H1 (cell line): ENCODE results near the gene IFNG-AS1. TPM values are rescaled to one million over a fixed set of nuclear protein-coding genes. Genes with fewer than 3 reads are reported as not detected.

Source experiments
- CTCF ChIA-PET: fragments of 300-600 bp; sonication (Branson Sonifier 250); formaldehyde crosslinking; loops from one replicate; lab custom pipeline; 2021; ENCODE audit not compliant: partially characterized antibody; lab: Charles Lee
- POLR2A ChIA-PET: fragments of 300-600 bp; sonication (Branson Sonifier 250); formaldehyde crosslinking; loops from one replicate; lab custom pipeline; 2021; ENCODE audit warnings: inconsistent platforms; ENCODE audit not compliant: partially characterized antibody; lab: Charles Lee
- DNase-seq, 2 experiments: peaks; one replicate each; pipeline versions ENCODE4 v3.0.0 to v3.0.0-alpha.2; 2010 to 2022; ENCODE audit warnings: low spot score in 2 of 2, low read depth in 1 of 2, mixed read lengths in 1 of 2
- FAIRE-seq: peaks from 2 replicates; lab custom pipeline; 2011; peaks lifted over from hg19 to GRCh38; lab: Jason Lieb, UNC
- H2AFZ ChIP-seq: 2 replicates; pipeline ENCODE4 v1.8.1; 2012; ENCODE audit warnings: low read length, inconsistent platforms
- H2AK5ac ChIP-seq: 2 replicates; pipeline ENCODE4 v1.6.1; 2013; ENCODE audit warnings: low read depth, low read length
- H2BK120ac ChIP-seq: replicated peaks from 2 replicates; pipeline ENCODE3; 2013; ENCODE audit warnings: low read depth, low read length, inconsistent platforms
- H2BK12ac ChIP-seq: 2 replicates; pipeline ENCODE4 v1.6.1; 2013; ENCODE audit warnings: low read depth, low read length
- H2BK15ac ChIP-seq: 2 replicates; pipeline ENCODE4 v1.6.1; 2013; ENCODE audit warnings: low read length
- H2BK20ac ChIP-seq: 2 replicates; pipeline ENCODE4 v1.6.1; 2013; ENCODE audit warnings: low read length
- H2BK5ac ChIP-seq: 2 replicates; pipeline ENCODE4 v1.6.1; 2013; ENCODE audit warnings: low read depth, low read length
- H3K14ac ChIP-seq: 2 replicates; pipeline ENCODE4 v1.6.1; 2013; ENCODE audit warnings: inconsistent platforms; ENCODE audit not compliant: insufficient read length
- H3K18ac ChIP-seq: 2 replicates; pipeline ENCODE4 v1.6.1; 2013; ENCODE audit warnings: low read length; ENCODE audit errors: extremely low read depth
- H3K23ac ChIP-seq: 2 replicates; pipeline ENCODE4 v1.6.1; 2013; ENCODE audit warnings: inconsistent platforms; ENCODE audit not compliant: insufficient read length
- H3K23me2 ChIP-seq: 2 replicates; pipeline ENCODE4 v1.6.1; 2013; ENCODE audit warnings: low read depth, low read length
- H3K27ac ChIP-seq: 2 replicates; pipeline ENCODE4 v1.6.1; 2011; ENCODE audit warnings: low read depth, low read length, inconsistent platforms
- H3K27me3 ChIP-seq, 4 experiments: replicated peaks in 1 of 4; 1 replicate in 1 of 4; 2 replicates in 3 of 4; pipeline versions ENCODE4 v1.6.1 to v1.8.1; 2011 to 2013; ENCODE audit warnings: low read length in 3 of 4, mild to moderate bottlenecking in 3 of 4, inconsistent platforms in 2 of 4, mixed read lengths in 2 of 4, moderate library complexity in 1 of 4; ENCODE audit not compliant: control insufficient read depth in 3 of 4, insufficient read depth in 3 of 4; ENCODE audit errors: extremely low read depth in 1 of 4
- H3K36me3 ChIP-seq, 4 experiments: 2 replicates each; pipeline versions ENCODE4 v1.6.1 to v1.8.1; 2011 to 2013; ENCODE audit warnings: mild to moderate bottlenecking in 4 of 4, low read length in 3 of 4, moderate library complexity in 2 of 4, control low read depth in 1 of 4, inconsistent platforms in 1 of 4; ENCODE audit not compliant: insufficient read depth in 4 of 4, control insufficient read depth in 2 of 4
- H3K4ac ChIP-seq: replicated peaks from 2 replicates; pipeline ENCODE3; 2013; ENCODE audit warnings: low read length, low read depth, mixed read lengths, inconsistent platforms; ENCODE audit not compliant: insufficient read length
- H3K4me1 ChIP-seq, 4 experiments: replicated peaks in 1 of 4; 1 replicate in 1 of 4; 2 replicates in 3 of 4; pipeline versions ENCODE4 v1.6.1 to v1.8.1; 2011 to 2013; ENCODE audit warnings: low read length in 3 of 4, inconsistent platforms in 2 of 4, mixed read lengths in 1 of 4; ENCODE audit not compliant: insufficient read depth in 4 of 4, control insufficient read depth in 3 of 4
- H3K4me2 ChIP-seq, 2 experiments: 2 replicates each; pipeline versions ENCODE4 v1.6.1 to v1.8.1; 2011 to 2013; ENCODE audit warnings: low read depth in 2 of 2, low read length in 2 of 2, control low read depth in 1 of 2, inconsistent platforms in 1 of 2, mild to moderate bottlenecking in 1 of 2; ENCODE audit not compliant: insufficient read depth in 1 of 2
- H3K4me3 ChIP-seq, 4 experiments: fragments of 200-600, 300-600 bp in 1 of 4; sonication (generic), shearing (Covaris generic), sonication (Bioruptor Twin) in 1 of 4; 2 replicates each; pipeline versions ENCODE4 v1.5.1 to v1.8.1; 2011 to 2016; ENCODE audit warnings: low read length in 4 of 4, low read depth in 3 of 4, control low read depth in 2 of 4, inconsistent platforms in 2 of 4, mild to moderate bottlenecking in 2 of 4, mixed read lengths in 1 of 4, moderate library complexity in 1 of 4; ENCODE audit not compliant: insufficient read depth in 2 of 4; ENCODE audit errors: extremely low read depth in 1 of 4
- H3K56ac ChIP-seq: replicated peaks from 2 replicates; pipeline ENCODE3; 2013; ENCODE audit warnings: low read depth, mild to moderate bottlenecking, mixed read lengths, low read length, inconsistent platforms; ENCODE audit not compliant: insufficient read length
- H3K79me1 ChIP-seq: 2 replicates; pipeline ENCODE4 v1.6.1; 2013; ENCODE audit warnings: low read depth, low read length, control low read depth
- H3K79me2 ChIP-seq, 2 experiments: 2 replicates each; pipeline versions ENCODE4 v1.6.1 to v1.8.1; 2012 to 2013; ENCODE audit warnings: low read length in 2 of 2, mild to moderate bottlenecking in 2 of 2, inconsistent platforms in 1 of 2; ENCODE audit not compliant: insufficient read depth in 2 of 2, control insufficient read depth in 1 of 2
- H3K9ac ChIP-seq, 4 experiments: replicated peaks in 1 of 4; 1 replicate in 1 of 4; 2 replicates in 3 of 4; pipeline versions ENCODE4 v1.6.1 to v1.8.1; 2011 to 2013; ENCODE audit warnings: low read depth in 3 of 4, low read length in 3 of 4, control low read depth in 2 of 4, mild to moderate bottlenecking in 2 of 4, moderate library complexity in 2 of 4, inconsistent platforms in 1 of 4; ENCODE audit errors: extremely low read depth in 1 of 4
- H3K9me3 ChIP-seq, 2 experiments: 2 replicates each; pipeline versions ENCODE4 v1.6.1 to v1.8.1; 2012 to 2013; ENCODE audit warnings: mild to moderate bottlenecking in 2 of 2, moderate library complexity in 2 of 2, control low read depth in 1 of 2, inconsistent platforms in 1 of 2, low read depth in 1 of 2, low read length in 1 of 2, mixed read lengths in 1 of 2; ENCODE audit not compliant: insufficient read depth in 2 of 2
- H4K20me1 ChIP-seq, 2 experiments: replicated peaks in 1 of 2; 2 replicates each; pipeline versions ENCODE3 to v1.8.1; 2011 to 2013; ENCODE audit warnings: inconsistent platforms in 2 of 2, low read length in 2 of 2, mild to moderate bottlenecking in 1 of 2; ENCODE audit not compliant: insufficient read depth in 2 of 2, control insufficient read depth in 1 of 2
- H4K5ac ChIP-seq: 2 replicates; pipeline ENCODE4 v1.6.1; 2013; ENCODE audit warnings: low read length, low read depth, mixed read lengths, inconsistent platforms; ENCODE audit not compliant: insufficient read length
- H4K8ac ChIP-seq: 2 replicates; pipeline ENCODE4 v1.8.0; 2013; ENCODE audit warnings: mild to moderate bottlenecking, moderate library complexity, low read length, inconsistent platforms; ENCODE audit not compliant: insufficient read depth; ENCODE audit errors: extremely low read depth
- H4K91ac ChIP-seq: replicated peaks from 2 replicates; pipeline ENCODE3; 2013; ENCODE audit warnings: low read length, mixed read lengths, inconsistent platforms; ENCODE audit not compliant: insufficient read length
- KDM5A ChIP-seq: fragments of 200-600 bp; IDR thresholded peaks from 2 replicates; pipeline ENCODE4 v1.7.1; 2012; ENCODE audit warnings: mild to moderate bottlenecking, low read length, inconsistent platforms, mixed read lengths
- WGBS, 2 experiments: shearing (Covaris generic) in 1 of 2; methylation state at CpG; one replicate each; pipeline versions ENCODE4 v1.1.6 to v1.1.7; 2013 to 2015; ENCODE audit warnings: low lambda C conversion rate in 2 of 2, mixed read lengths in 2 of 2, inconsistent platforms in 1 of 2, low coverage in 1 of 2, missing lambda C conversion rate in 1 of 2; ENCODE audit not compliant: insufficient replicate concordance in 2 of 2, insufficient coverage in 1 of 2, insufficient read length in 1 of 2; ENCODE audit errors: extremely low coverage in 1 of 2, missing lambda C conversion rate in 1 of 2; 5-methylcytosine and 5-hydroxymethylcytosine counted together
- polyA plus RNA-seq, 7 experiments: library from polyadenylated mRNA; depleted of rRNA in 3 of 7; stranded (reverse) in 5 of 7; unstranded in 2 of 7; fragments of >200 nt in 5 of 7; fragments of 200-250 nt in 2 of 7; gene quantifications; 1 replicate in 5 of 7; 2 replicates in 1 of 7; 4 replicates in 1 of 7; pipeline versions ENCODE4 v1.2.1 to v1.2.3, GENCODE V29; 2011 to 2013; ENCODE audit warnings: missing spikeins in 2 of 7, mixed read lengths in 2 of 7
- total RNA-seq: library from RNA; stranded (reverse); fragmentation: NEBNext Ultra II Directional; extraction: Animal tissue kit (Norgen Biotek cat#: 25700); gene quantifications from 2 replicates; pipeline ENCODE4 v1.2.1, GENCODE V29; 2021

The IFNG-AS1 gene
- total and polyA plus RNA-seq, 2 of the 8 experiments (the other 6 are each of a cell fraction or from before 2014, with no cell fraction given): not detected

DNA sequence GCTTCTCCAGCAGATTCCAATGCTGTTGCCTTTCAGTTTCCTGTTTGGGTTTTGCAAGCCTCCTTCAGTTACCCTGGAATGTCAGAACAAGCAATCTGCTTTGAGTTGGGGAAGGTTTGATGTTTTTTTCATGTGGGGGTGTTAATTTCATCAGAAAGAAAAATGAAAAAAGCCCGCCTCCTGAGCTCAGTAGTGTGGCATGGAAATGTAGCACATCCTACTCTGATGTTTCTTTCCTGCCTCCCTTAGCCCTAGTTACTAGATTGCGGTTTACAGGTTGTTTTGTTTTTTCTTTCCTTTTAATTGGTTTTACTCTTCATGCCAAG, 22.6 kb downstream of the IFNG-AS1 start:
- H3K23me2 ChIP-seq: no peaks in the 10 kb centered on the region
- POLR2A ChIA-PET: no interaction called here
- H3K23ac ChIP-seq: no peak overlapping the region
- TF ChIP-seq KDM5A: no peak

More for the DNA sequence above, 22.6 kb downstream of the IFNG-AS1 start:
- H3K9ac ChIP-seq: no peak overlapping the region
- no peak overlapping the region for H4K91ac ChIP-seq
- no peak overlapping the region for H3K4me2 ChIP-seq
- H3K4me1 ChIP-seq: peaks cover 0 to 3% (median 0%) of the 10 kb centered on the region in 4 experiments; a peak in 1 of 7 replicates
- no peak overlapping the region for H3K14ac ChIP-seq
- H2BK12ac ChIP-seq: no peak overlapping the region
- FAIRE-seq: no peak
- CTCF ChIA-PET: interaction anchor here (0.6 to 1.2 kb wide), 3 partner anchors 8 to 383 kb away, joined by 3 to 4 read pairs (median 3); no protein-coding TSS in a partner anchor
- H3K79me1 ChIP-seq: no peaks in the 10 kb centered on the region
- no peak overlapping the region for H2BK5ac ChIP-seq
- H4K5ac ChIP-seq: no peak overlapping the region
- H2BK15ac ChIP-seq: no peak overlapping the region
- no peaks in the 10 kb centered on the region for H3K27me3 ChIP-seq
- WGBS, 2 experiments: 96% methylated on average over 2 of the region's 2 CpGs; no CpG with 5 or more reads in 1 of the 2 experiments
- no peaks in the 10 kb centered on the region for H4K20me1 ChIP-seq
- no peak for DNase-seq
- no peaks in the 10 kb centered on the region for H3K9me3 ChIP-seq
- no peak overlapping the region for H4K8ac ChIP-seq
- no peaks in the 10 kb centered on the region for H3K79me2 ChIP-seq
- no peaks in the 10 kb centered on the region for H3K36me3 ChIP-seq
- H3K27ac ChIP-seq: no peak overlapping the region
- H3K18ac ChIP-seq: no peak overlapping the region
- H3K4ac ChIP-seq: no peak overlapping the region
- H3K4me3 ChIP-seq: no peak overlapping the region
- H2BK20ac ChIP-seq: no peak overlapping the region
- no peak overlapping the region for H2AK5ac ChIP-seq
- no peak overlapping the region for H3K56ac ChIP-seq
- H2BK120ac ChIP-seq: no peak overlapping the region
- H2AFZ ChIP-seq: no peak overlapping the region
